Right atrium auricular region (tissue), 2 donors: ENCODE measurements around the gene COQ8A. TPM values are rescaled to one million over a fixed set of nuclear protein-coding genes. Genes with fewer than 3 reads are reported as not detected.

ENCODE experiments used
- DNase-seq: peaks from one replicate; pipeline ENCODE4 v3.0.0-alpha.2; 2019; ENCODE audit warnings: low spot score
- H3K27ac ChIP-seq, 2 donors: fragments of 200-600 bp; sonication (generic); 1 replicate in 1 of 2; 2 replicates in 1 of 2; pipeline ENCODE4 v1.5.1; 2016 to 2019
- H3K27me3 ChIP-seq, 2 donors: fragments of 200-600 bp; sonication (generic); one replicate each; pipeline versions ENCODE4 v1.5.1 to v1.6.0; 2017 to 2019
- H3K36me3 ChIP-seq: fragments of 200-600 bp; sonication (generic); one replicate; pipeline ENCODE4 v1.5.1; 2016
- H3K4me1 ChIP-seq, 2 donors: fragments of 200-600 bp; sonication (generic); one replicate each; pipeline versions ENCODE4 v1.5.1 to v1.6.0; 2017 to 2019
- H3K4me3 ChIP-seq, 2 donors: fragments of 200-600 bp; sonication (generic); 1 replicate in 1 of 2; 2 replicates in 1 of 2; pipeline ENCODE4 v1.5.1; 2017 to 2019; ENCODE audit warnings: mild to moderate bottlenecking in 1 of 2, moderate library complexity in 1 of 2
- H3K9me3 ChIP-seq, 2 donors: fragments of 200-600 bp; sonication (generic); one replicate each; pipeline ENCODE4 v1.5.1; 2019
- CTCF ChIP-seq, 2 donors: fragments of 200-600 bp; sonication (generic); IDR thresholded peaks; one replicate each; pipeline ENCODE4 v1.5.1; 2019; ENCODE audit warnings: antibody characterized with exemption in 2 of 2
- total RNA-seq, 2 donors: library from RNA; depleted of rRNA; stranded (reverse); fragments of >200 nt; gene quantifications; one replicate each; pipeline ENCODE4 v1.1.0, GENCODE V29; 2016

Gene COQ8A
- total RNA-seq, 2 donors from 2014 or later: 158 to 253 TPM

GRCh38 chr1:226939438-226940028, 561 bp upstream of the COQ8A start:
- TF ChIP-seq CTCF (IDR thresholded peaks at IDR 0.05): no peak
- no peaks in the 10 kb centered on the region for H3K36me3 ChIP-seq
- peaks cover 0 to 54% of the 10 kb centered on the region in 2 donors for H3K4me1 ChIP-seq

GRCh38 chr1:226940806-226941067, 643 bp downstream of the COQ8A start:
- Histone ChIP-seq H3K4me1 (peaks cover 0 to 66% of the 10 kb centered on the region in 2 donors), H3K27ac (peak overlapping the region; percentile 89 to 99), H3K36me3 (no peaks in the 10 kb centered on the region), H3K4me3 (peak overlapping the region; percentile 78 to 92), H3K9me3 (no peaks in the 10 kb centered on the region), H3K27me3 (no peaks in the 10 kb centered on the region)
- DNase-seq: no peak
- TF ChIP-seq CTCF (IDR thresholded peaks at IDR 0.05): no peak

More at GRCh38 chr1:226939438-226940028, 561 bp upstream of the COQ8A start:
- Histone ChIP-seq H3K9me3 (peaks cover 0 to 11% of the 10 kb centered on the region in 2 donors), H3K27ac (peak overlapping the region; percentile 99), H3K4me3 (peak overlapping the region; percentile 54 to 92), H3K27me3 (no peaks in the 10 kb centered on the region)
- no peak for DNase-seq

GRCh38 chr1:226942392-226942791, 2.3 kb downstream of the COQ8A start:
- Histone ChIP-seq H3K27me3 (no peaks in the 10 kb centered on the region), H3K4me3 (peak overlapping the region; percentile 10 to 78), H3K36me3 (no peaks in the 10 kb centered on the region), H3K4me1 (peaks cover 0 to 82% of the 10 kb centered on the region in 2 donors), H3K27ac (peak overlapping the region; percentile 89 to 99), H3K9me3 (no peaks in the 10 kb centered on the region)
- TF ChIP-seq CTCF (IDR thresholded peaks at IDR 0.05): no peak
- peak; percentile 30 for DNase-seq

GRCh38 chr1:226943156-226943555, 3.1 kb downstream of the COQ8A start:
- peaks cover 0 to 4% of the 10 kb centered on the region in 2 donors for H3K9me3 ChIP-seq
- peaks cover 0 to 80% of the 10 kb centered on the region in 2 donors for H3K4me1 ChIP-seq
- DNase-seq: peak; percentile 47
- peak overlapping the region; percentile 89 to 99 for H3K27ac ChIP-seq
- no peak for TF ChIP-seq CTCF (IDR thresholded peaks at IDR 0.05)
- H3K4me3 ChIP-seq: peak overlapping the region; percentile 6 to 18
- no peaks in the 10 kb centered on the region for H3K27me3 ChIP-seq
- H3K36me3 ChIP-seq: no peaks in the 10 kb centered on the region

GRCh38 chr1:226943927-226944326, 3.8 kb downstream of the COQ8A start:
- H3K9me3 ChIP-seq: peaks cover 0 to 5% of the 10 kb centered on the region in 2 donors
- H3K27ac ChIP-seq: peak overlapping the region; percentile 89 to 99
- DNase-seq: peak; percentile 47
- no peaks in the 10 kb centered on the region for H3K36me3 ChIP-seq
- H3K27me3 ChIP-seq: no peaks in the 10 kb centered on the region
- peaks cover 0 to 72% of the 10 kb centered on the region in 2 donors for H3K4me1 ChIP-seq
- H3K4me3 ChIP-seq: peak overlapping the region; percentile 3 to 18
- TF ChIP-seq CTCF (IDR thresholded peaks at IDR 0.05): no peak
